ENCODE measurements around the gene IL1R2.
"Not testable (repeated sequence)": the region's sequence is repeated elsewhere in the genome, so short reads cannot be mapped to it uniquely, and the experiment has no call there.

Gene IL1R2

GRCh38 chr2:101995804-101996203, 4.0 kb downstream of the IL1R2 start:
- DNase-seq (ENCODE audit: insufficient read length, low spot score): no peak
- no peak for FAIRE-seq
- TF ChIP-seq TAF1 (IDR thresholded peaks at IDR 0.05; ENCODE audit: low read depth, low read length): no peak
- TF ChIP-seq SPI1 (IDR thresholded peaks at IDR 0.05; ENCODE audit: low read depth, low read length): no peak
- no peak for TF ChIP-seq PAX5 (IDR thresholded peaks at IDR 0.05; ENCODE audit: insufficient read depth, low read length, severe bottlenecking)

GRCh38 chr2:101998556-101998895, 6.8 kb downstream of the IL1R2 start:
- FAIRE-seq: no peak

GRCh38 chr2:101998896-101999789, 7.4 kb downstream of the IL1R2 start:
- DNase-seq (ENCODE audit: insufficient read length, low spot score): no peak
- TF ChIP-seq POLR2A (IDR thresholded peaks at IDR 0.05; ENCODE audit: low read depth, low read length) (no peak), PAX5 (IDR thresholded peaks at IDR 0.05; ENCODE audit: insufficient read depth, low read length, severe bottlenecking) (no peak)
- no peak for FAIRE-seq

More at GRCh38 chr2:101998556-101998895, 6.8 kb downstream of the IL1R2 start:
- no peak for TF ChIP-seq POU2F2 (IDR thresholded peaks at IDR 0.05; ENCODE audit: low read depth, low read length)
- TF ChIP-seq PAX5 (IDR thresholded peaks at IDR 0.05; ENCODE audit: insufficient read depth, low read length, severe bottlenecking): no peak
- no peak for TF ChIP-seq SPI1 (IDR thresholded peaks at IDR 0.05; ENCODE audit: low read depth, low read length)
- TF ChIP-seq POLR2A (IDR thresholded peaks at IDR 0.05; ENCODE audit: low read depth, low read length): no peak
- TF ChIP-seq TAF1 (IDR thresholded peaks at IDR 0.05; ENCODE audit: low read depth, low read length): no peak
- TF ChIP-seq POLR2AphosphoS5 (IDR thresholded peaks at IDR 0.05; ENCODE audit: low read depth, low read length): no peak
- no peak for DNase-seq (ENCODE audit: insufficient read length, low spot score)

- no peak for TF ChIP-seq POU2F2 (IDR thresholded peaks at IDR 0.05; ENCODE audit: low read depth, low read length)
- no peak for TF ChIP-seq POLR2A (IDR thresholded peaks at IDR 0.05; ENCODE audit: low read depth, low read length)
- TF ChIP-seq TAF1 (IDR thresholded peaks at IDR 0.05; ENCODE audit: low read depth, low read length): no peak
- no peak for TF ChIP-seq POLR2AphosphoS5 (IDR thresholded peaks at IDR 0.05; ENCODE audit: low read depth, low read length)
- TF ChIP-seq PAX5 (IDR thresholded peaks at IDR 0.05; ENCODE audit: insufficient read depth, low read length, severe bottlenecking): no peak
- TF ChIP-seq SPI1 (IDR thresholded peaks at IDR 0.05; ENCODE audit: low read depth, low read length): no peak
- no peak for DNase-seq (ENCODE audit: insufficient read length, low spot score)
- FAIRE-seq: no peak
These were observed 8.3 kb downstream of the IL1R2 start for GRCh38 chr2:102000012-102000411.

GRCh38 chr2:102000813-102001766, 9.3 kb downstream of the IL1R2 start:
- TF ChIP-seq SPI1 (IDR thresholded peaks at IDR 0.05; ENCODE audit: low read depth, low read length): no peak
- TF ChIP-seq POLR2A (IDR thresholded peaks at IDR 0.05; ENCODE audit: low read depth, low read length): no peak
- no peak for TF ChIP-seq POU2F2 (IDR thresholded peaks at IDR 0.05; ENCODE audit: low read depth, low read length)
- TF ChIP-seq TAF1 (IDR thresholded peaks at IDR 0.05; ENCODE audit: low read depth, low read length): no peak
- TF ChIP-seq PAX5 (IDR thresholded peaks at IDR 0.05; ENCODE audit: insufficient read depth, low read length, severe bottlenecking): no peak
- TF ChIP-seq POLR2AphosphoS5 (IDR thresholded peaks at IDR 0.05; ENCODE audit: low read depth, low read length): no peak
- DNase-seq (ENCODE audit: insufficient read length, low spot score) (no peak), FAIRE-seq (no peak)

GRCh38 chr2:102001767-102002142, 10.0 kb downstream of the IL1R2 start:
- no peak for TF ChIP-seq POLR2A (IDR thresholded peaks at IDR 0.05; ENCODE audit: low read depth, low read length)
- TF ChIP-seq SPI1 (IDR thresholded peaks at IDR 0.05; ENCODE audit: low read depth, low read length): no peak
- TF ChIP-seq TAF1 (IDR thresholded peaks at IDR 0.05; ENCODE audit: low read depth, low read length): no peak
- TF ChIP-seq POLR2AphosphoS5 (IDR thresholded peaks at IDR 0.05; ENCODE audit: low read depth, low read length): no peak
- no peak for TF ChIP-seq PAX5 (IDR thresholded peaks at IDR 0.05; ENCODE audit: insufficient read depth, low read length, severe bottlenecking)
- TF ChIP-seq POU2F2 (IDR thresholded peaks at IDR 0.05; ENCODE audit: low read depth, low read length): no peak
- DNase-seq (ENCODE audit: insufficient read length, low spot score): no peak
- no peak for FAIRE-seq

- TF ChIP-seq POU2F2 (IDR thresholded peaks at IDR 0.05; ENCODE audit: low read depth, low read length) (no peak), POLR2A (IDR thresholded peaks at IDR 0.05; ENCODE audit: low read depth, low read length) (no peak), PAX5 (IDR thresholded peaks at IDR 0.05; ENCODE audit: insufficient read depth, low read length, severe bottlenecking) (no peak), POLR2AphosphoS5 (IDR thresholded peaks at IDR 0.05; ENCODE audit: low read depth, low read length) (no peak), TAF1 (IDR thresholded peaks at IDR 0.05; ENCODE audit: low read depth, low read length) (no peak), SPI1 (IDR thresholded peaks at IDR 0.05; ENCODE audit: low read depth, low read length) (no peak)
- FAIRE-seq (no peak), DNase-seq (ENCODE audit: insufficient read length, low spot score) (no peak)
These were observed 10.5 kb downstream of the IL1R2 start for GRCh38 chr2:102002228-102002627.

GRCh38 chr2:102002909-102003308, 11.1 kb downstream of the IL1R2 start:
- DNase-seq (ENCODE audit: insufficient read length, low spot score); FAIRE-seq: not testable (repeated sequence)

- DNase-seq (ENCODE audit: insufficient read length, low spot score) (no peak), FAIRE-seq (no peak)
- TF ChIP-seq POLR2A (IDR thresholded peaks at IDR 0.05; ENCODE audit: low read depth, low read length): no peak
- no peak for TF ChIP-seq POU2F2 (IDR thresholded peaks at IDR 0.05; ENCODE audit: low read depth, low read length)
- TF ChIP-seq TAF1 (IDR thresholded peaks at IDR 0.05; ENCODE audit: low read depth, low read length): no peak
- TF ChIP-seq PAX5 (IDR thresholded peaks at IDR 0.05; ENCODE audit: insufficient read depth, low read length, severe bottlenecking): no peak
- no peak for TF ChIP-seq SPI1 (IDR thresholded peaks at IDR 0.05; ENCODE audit: low read depth, low read length)
- no peak for TF ChIP-seq POLR2AphosphoS5 (IDR thresholded peaks at IDR 0.05; ENCODE audit: low read depth, low read length)
These were observed 11.9 kb downstream of the IL1R2 start for GRCh38 chr2:102003696-102004095.
